Measurements from ENCODE around the gene HACD2.

DNA sequence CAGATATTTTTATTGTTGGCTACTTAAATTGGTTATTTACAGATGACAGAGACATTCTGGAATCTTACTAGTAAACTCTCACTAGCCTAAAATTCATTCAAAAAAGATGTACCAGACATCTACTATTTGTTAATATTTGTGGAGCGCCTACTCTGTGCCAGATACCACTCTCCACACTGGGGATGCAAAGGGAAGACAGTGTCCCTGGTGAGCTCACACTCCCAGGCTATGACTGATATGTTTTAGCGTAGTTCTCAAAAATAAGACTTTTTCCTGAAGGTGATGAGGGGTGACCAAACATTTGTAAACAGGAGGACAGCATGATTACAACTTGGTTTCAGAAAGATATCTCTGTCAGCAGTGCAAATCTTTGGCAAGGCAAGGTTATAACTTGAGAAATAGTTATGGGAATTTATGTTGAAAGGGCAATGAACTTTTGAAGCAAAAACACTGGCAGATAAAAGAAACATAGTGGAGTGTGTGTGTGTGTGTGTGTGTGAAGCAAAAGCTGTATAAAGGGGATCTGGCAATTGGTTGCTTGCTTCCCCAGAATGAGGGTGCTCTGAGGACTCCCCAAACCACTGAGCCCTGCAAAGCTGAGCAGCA lies 51.2 kb downstream of the HACD2 start:
- TF ChIP-seq, protein P1, sequence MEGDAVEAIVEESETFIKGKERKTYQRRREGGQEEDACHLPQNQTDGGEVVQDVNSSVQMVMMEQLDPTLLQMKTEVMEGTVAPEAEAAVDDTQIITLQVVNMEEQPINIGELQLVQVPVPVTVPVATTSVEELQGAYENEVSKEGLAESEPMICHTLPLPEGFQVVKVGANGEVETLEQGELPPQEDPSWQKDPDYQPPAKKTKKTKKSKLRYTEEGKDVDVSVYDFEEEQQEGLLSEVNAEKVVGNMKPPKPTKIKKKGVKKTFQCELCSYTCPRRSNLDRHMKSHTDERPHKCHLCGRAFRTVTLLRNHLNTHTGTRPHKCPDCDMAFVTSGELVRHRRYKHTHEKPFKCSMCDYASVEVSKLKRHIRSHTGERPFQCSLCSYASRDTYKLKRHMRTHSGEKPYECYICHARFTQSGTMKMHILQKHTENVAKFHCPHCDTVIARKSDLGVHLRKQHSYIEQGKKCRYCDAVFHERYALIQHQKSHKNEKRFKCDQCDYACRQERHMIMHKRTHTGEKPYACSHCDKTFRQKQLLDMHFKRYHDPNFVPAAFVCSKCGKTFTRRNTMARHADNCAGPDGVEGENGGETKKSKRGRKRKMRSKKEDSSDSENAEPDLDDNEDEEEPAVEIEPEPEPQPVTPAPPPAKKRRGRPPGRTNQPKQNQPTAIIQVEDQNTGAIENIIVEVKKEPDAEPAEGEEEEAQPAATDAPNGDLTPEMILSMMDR (IDR thresholded peaks at IDR 0.05): no peak
- TF ChIP-seq ZFX (IDR thresholded peaks at IDR 0.05; ENCODE audit: borderline replicate concordance): no peak
